OCI-LY7 (cell line): ENCODE measurements around the gene LRRC70. TPM values are rescaled to one million over a fixed set of nuclear protein-coding genes. Genes with fewer than 3 reads are reported as not detected.
"Not testable (repeated sequence)": the region's sequence is repeated elsewhere in the genome, so short reads cannot be mapped to it uniquely, and the experiment has no call there.

Experiments
- BruUV-seq: library from RNA; stranded (reverse); fragments of 400-500 nt; replicated peaks from 2 replicates; lab custom pipeline; 2021; lab: Mats Ljungman, UMichigan
- CTCF ChIA-PET: fragments of 300-600 bp; sonication (Branson Sonifier 250); formaldehyde crosslinking; loops from one replicate; lab custom pipeline; 2022; ENCODE audit warnings: antibody characterized with exemption; ENCODE audit not compliant: unreplicated experiment; lab: Charles Lee
- POLR2A ChIA-PET: fragments of 300-600 bp; sonication (Branson Sonifier 250); formaldehyde crosslinking; loops from one replicate; lab custom pipeline; 2022; ENCODE audit warnings: antibody characterized with exemption; lab: Charles Lee
- DNase-seq: peaks from one replicate; pipeline ENCODE4 v3.0.0-alpha.2; 2015; ENCODE audit warnings: low spot score
- H2AFZ ChIP-seq: fragments of 200-600 bp; sonication (generic), shearing (Covaris generic); 2 replicates; pipeline ENCODE4 v1.6.1; 2014; ENCODE audit warnings: mild to moderate bottlenecking, antibody characterized with exemption, low read length, moderate library complexity
- H3K27ac ChIP-seq: fragments of 200-600 bp; sonication (generic); 2 replicates; pipeline ENCODE4 v1.5.1; 2014; ENCODE audit warnings: mixed run types, low read depth, mild to moderate bottlenecking, moderate library complexity, low read length, inconsistent platforms; ENCODE audit not compliant: poor library complexity, severe bottlenecking
- H3K36me3 ChIP-seq: fragments of 200-600 bp; sonication (generic); 2 replicates; pipeline ENCODE4 v1.6.1; 2014; ENCODE audit warnings: mild to moderate bottlenecking, antibody characterized with exemption, low read length, moderate library complexity, mixed read lengths; ENCODE audit not compliant: insufficient read depth
- H3K4me1 ChIP-seq: fragments of 200-600 bp; sonication (generic); 2 replicates; pipeline ENCODE4 v1.5.1; 2014; ENCODE audit warnings: mild to moderate bottlenecking, low read length; ENCODE audit not compliant: insufficient read depth, poor library complexity, severe bottlenecking
- H3K4me2 ChIP-seq: fragments of 200-600 bp; sonication (generic); 2 replicates; pipeline ENCODE4 v1.6.1; 2014; ENCODE audit warnings: mild to moderate bottlenecking, low read length
- H3K4me3 ChIP-seq: fragments of 200-600 bp; sonication (generic); 2 replicates; pipeline ENCODE4 v1.5.1; 2014; ENCODE audit warnings: mild to moderate bottlenecking, low read depth, low read length; ENCODE audit not compliant: poor library complexity, severe bottlenecking
- H3K79me2 ChIP-seq: fragments of 200-600 bp; sonication (generic); 2 replicates; pipeline ENCODE4 v1.6.1; 2016; ENCODE audit warnings: low read depth, mild to moderate bottlenecking, low read length, moderate library complexity, mixed read lengths; ENCODE audit not compliant: insufficient read depth
- H3K9me2 ChIP-seq: fragments of 200-600 bp; sonication (generic); 2 replicates; pipeline ENCODE4 v1.6.1; 2016; ENCODE audit warnings: mild to moderate bottlenecking, low read length, mixed read lengths; ENCODE audit not compliant: insufficient read depth
- H3K9me3 ChIP-seq: fragments of 200-600 bp; sonication (generic); 2 replicates; pipeline ENCODE4 v1.6.1; 2014; ENCODE audit warnings: mild to moderate bottlenecking, mixed run types, low read length, mixed read lengths
- H4K20me1 ChIP-seq: fragments of 200-600 bp; sonication (generic); 2 replicates; pipeline ENCODE4 v1.6.1; 2014; ENCODE audit warnings: mild to moderate bottlenecking, antibody characterized with exemption, low read length, moderate library complexity, mixed read lengths; ENCODE audit not compliant: insufficient read depth
- EZH2phosphoT487 ChIP-seq: fragments of 200-600 bp; sonication (generic); IDR thresholded peaks from 2 replicates; pipeline ENCODE4 v1.6.1; 2018; ENCODE audit warnings: low read depth, borderline replicate concordance, mild to moderate bottlenecking, mixed run types, antibody characterized with exemption, low read length, moderate library complexity, mixed read lengths
- intact Hi-C: fragments of 100-400 bp; cut with micrococcal nuclease; formaldehyde crosslinking; loops from one replicate; pipeline ENCODE4 v1.10.0; 2022; ENCODE audit not compliant: unreplicated experiment
- total RNA-seq, 2 experiments: library from RNA; depleted of rRNA in 1 of 2; stranded (reverse); fragments of >200 nt in 1 of 2; shearing (Covaris generic) in 1 of 2; gene quantifications; 2 replicates each; pipeline ENCODE4 v1.2.3, GENCODE V29; 2014 to 2022
- TF ChIP-seq, protein P1 (sequence below): fragments of 200-600 bp; sonication (generic); conservative IDR thresholded peaks from 2 replicates; pipeline ENCODE4 v1.5.1; 2014; ENCODE audit warnings: mild to moderate bottlenecking, antibody characterized with exemption, low read length, moderate library complexity, mixed read lengths

The LRRC70 gene
- total RNA-seq, 2 experiments from 2014 or later: 1.1 to 1.6 TPM

DNA sequence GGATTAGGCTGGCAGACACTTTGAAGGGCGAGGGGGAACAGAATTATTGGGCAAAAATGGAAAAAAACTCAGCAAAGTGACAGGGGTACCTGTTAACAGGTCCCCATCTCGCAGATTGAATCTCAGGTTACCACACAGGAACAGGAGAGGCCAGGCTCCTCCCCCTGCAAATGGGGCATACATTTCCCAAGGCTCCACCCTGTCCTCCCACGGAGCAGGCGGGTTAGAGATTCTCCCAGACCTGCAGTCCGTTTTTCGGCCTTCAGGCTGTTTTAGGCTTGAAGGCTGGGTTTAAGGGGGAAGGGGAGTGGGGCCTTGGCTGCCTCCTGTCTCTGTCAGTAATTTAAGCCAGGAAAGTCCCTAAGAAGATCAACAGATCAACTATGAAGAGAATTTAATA, 42.7 kb downstream of the LRRC70 start:
- H3K4me3 ChIP-seq: no peak overlapping the region
- H3K4me1 ChIP-seq: no peaks in the 10 kb centered on the region
- no peak overlapping the region for H2AFZ ChIP-seq
- no peaks in the 10 kb centered on the region for H3K9me2 ChIP-seq
- ChIA-PET POLR2A (interaction anchor here (1.0 kb wide), 1 partner anchor 8 kb away, joined by 4 read pairs; no protein-coding TSS in a partner anchor), CTCF (no interaction called here)
- intact Hi-C loops: no loop called here
- H3K27ac ChIP-seq: no peak overlapping the region
- no peaks in the 10 kb centered on the region for H3K9me3 ChIP-seq
- H3K4me2 ChIP-seq: no peak overlapping the region
- no TSS peak for BruUV-seq
- H4K20me1 ChIP-seq: no peaks in the 10 kb centered on the region
- no peaks in the 10 kb centered on the region for H3K79me2 ChIP-seq
- TF ChIP-seq, protein P1, sequence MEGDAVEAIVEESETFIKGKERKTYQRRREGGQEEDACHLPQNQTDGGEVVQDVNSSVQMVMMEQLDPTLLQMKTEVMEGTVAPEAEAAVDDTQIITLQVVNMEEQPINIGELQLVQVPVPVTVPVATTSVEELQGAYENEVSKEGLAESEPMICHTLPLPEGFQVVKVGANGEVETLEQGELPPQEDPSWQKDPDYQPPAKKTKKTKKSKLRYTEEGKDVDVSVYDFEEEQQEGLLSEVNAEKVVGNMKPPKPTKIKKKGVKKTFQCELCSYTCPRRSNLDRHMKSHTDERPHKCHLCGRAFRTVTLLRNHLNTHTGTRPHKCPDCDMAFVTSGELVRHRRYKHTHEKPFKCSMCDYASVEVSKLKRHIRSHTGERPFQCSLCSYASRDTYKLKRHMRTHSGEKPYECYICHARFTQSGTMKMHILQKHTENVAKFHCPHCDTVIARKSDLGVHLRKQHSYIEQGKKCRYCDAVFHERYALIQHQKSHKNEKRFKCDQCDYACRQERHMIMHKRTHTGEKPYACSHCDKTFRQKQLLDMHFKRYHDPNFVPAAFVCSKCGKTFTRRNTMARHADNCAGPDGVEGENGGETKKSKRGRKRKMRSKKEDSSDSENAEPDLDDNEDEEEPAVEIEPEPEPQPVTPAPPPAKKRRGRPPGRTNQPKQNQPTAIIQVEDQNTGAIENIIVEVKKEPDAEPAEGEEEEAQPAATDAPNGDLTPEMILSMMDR: no peak
- TF ChIP-seq EZH2phosphoT487: no peak
- 0 out of 2 replicates have a peak, but pooled peaks cover 6% of the 10 kb centered on the region for H3K36me3 ChIP-seq
- no peak for DNase-seq

DNA sequence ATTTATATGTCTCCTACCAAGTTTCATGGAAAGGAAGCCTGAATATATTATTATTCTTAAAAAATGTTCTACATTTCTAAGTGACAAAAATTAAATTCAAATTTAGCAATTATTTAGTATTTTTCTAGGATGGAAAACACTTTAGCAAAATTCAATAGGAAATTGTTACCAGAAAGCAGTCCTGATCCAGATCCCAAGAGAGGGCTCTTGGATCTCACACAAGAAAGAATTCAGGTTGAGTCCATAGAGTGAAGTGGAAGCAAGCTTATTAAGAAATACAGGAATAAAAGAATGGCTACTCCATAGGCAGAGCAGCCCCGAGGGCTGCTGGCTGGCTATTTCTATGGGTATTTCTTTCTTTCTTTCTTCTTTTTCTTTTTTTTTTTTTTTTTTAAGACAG, 44.7 kb downstream of the LRRC70 start:
- H2AFZ ChIP-seq: no peak overlapping the region
- H4K20me1 ChIP-seq: no peaks in the 10 kb centered on the region
- TF ChIP-seq EZH2phosphoT487: no peak
- TF ChIP-seq, protein P1: no peak
- H3K9me3 ChIP-seq: no peaks in the 10 kb centered on the region
- no TSS peak for BruUV-seq
- intact Hi-C loops: no loop called here
- no peak for DNase-seq
- H3K4me2 ChIP-seq: no peak overlapping the region
- no peak overlapping the region for H3K27ac ChIP-seq
- no peaks in the 10 kb centered on the region for H3K9me2 ChIP-seq
- H3K4me3 ChIP-seq: no peak overlapping the region
- POLR2A ChIA-PET: interaction anchor here (0.6 to 1.0 kb wide), 6 partner anchors 7 to 706 kb away, joined by 3 to 6 read pairs (median 4); no protein-coding TSS in a partner anchor
- no peaks in the 10 kb centered on the region for H3K79me2 ChIP-seq
- H3K4me1 ChIP-seq: no peaks in the 10 kb centered on the region
- H3K36me3 ChIP-seq: peaks cover 22% of the 10 kb centered on the region
- CTCF ChIA-PET: no interaction called here

DNA sequence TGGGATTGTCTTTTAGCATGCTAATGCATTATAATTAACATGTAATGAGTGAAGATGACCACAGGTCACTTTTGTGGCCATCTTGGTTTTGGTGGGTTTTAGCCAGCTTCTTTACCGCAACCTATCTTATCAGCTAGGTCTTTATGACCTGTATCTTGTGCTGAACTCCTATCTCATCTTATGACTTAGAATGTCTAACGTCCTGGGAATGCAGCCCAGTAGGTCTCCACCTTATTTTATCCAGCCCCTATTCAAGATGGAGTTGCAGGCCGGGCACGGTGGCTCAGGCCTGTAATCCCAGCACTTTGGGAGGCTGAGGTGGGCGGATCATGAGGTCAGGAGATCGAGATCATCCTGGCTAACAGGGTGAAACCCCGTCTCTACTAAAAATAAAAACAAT, 45.8 kb downstream of the LRRC70 start:
- peaks cover 34% of the 10 kb centered on the region for H3K36me3 ChIP-seq
- H3K27ac ChIP-seq, DNase-seq, CTCF ChIA-PET, H3K79me2 ChIP-seq, BruUV-seq, POLR2A ChIA-PET, H4K20me1 ChIP-seq, H3K4me3 ChIP-seq, intact Hi-C loops, H3K9me2 ChIP-seq, H3K9me3 ChIP-seq, H2AFZ ChIP-seq, H3K4me1 ChIP-seq, H3K4me2 ChIP-seq: not testable (repeated sequence)
